Renal pelvis (tissue), 4 donors: ENCODE data around the gene FUT9. TPM values are rescaled to one million over a fixed set of nuclear protein-coding genes. Genes with fewer than 3 reads are reported as not detected.

Experiments used
- DNase-seq: peaks from one replicate; pipeline ENCODE4 v3.0.0-alpha.2; 2013
- polyA plus RNA-seq, 3 donors: library from polyadenylated mRNA; unstranded; fragments of 120-200 nt; gene quantifications; one replicate each; pipeline ENCODE4 v1.2.1, GENCODE V29; 2013; ENCODE audit not compliant: insufficient read length in 3 of 3

FUT9 gene
- polyA plus RNA-seq, 3 donors = 4.1 to 6.4 (median 5.7) TPM

GRCh38 chr6:96059586-96059985, 43.8 kb downstream of the FUT9 start:
- no peak for DNase-seq

DNA sequence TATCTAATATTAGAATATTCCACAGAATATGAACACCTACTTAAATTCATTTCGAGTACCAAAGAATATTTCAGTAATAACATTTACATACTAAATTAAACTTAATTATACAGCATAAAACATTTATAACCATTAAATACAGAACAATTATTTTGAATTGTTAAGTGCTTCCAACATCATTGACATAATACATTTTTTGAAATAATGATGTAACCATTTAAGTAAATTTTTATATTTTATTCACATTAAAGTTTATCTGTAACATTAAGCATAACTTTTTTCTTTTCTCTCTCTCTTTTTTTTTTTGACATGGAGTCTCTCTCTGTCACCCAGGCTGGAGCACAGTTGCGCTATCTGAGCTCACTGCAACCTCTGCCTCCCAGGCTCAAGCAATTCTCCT, 44.5 kb downstream of the FUT9 start:
- DNase-seq = no peak

DNA sequence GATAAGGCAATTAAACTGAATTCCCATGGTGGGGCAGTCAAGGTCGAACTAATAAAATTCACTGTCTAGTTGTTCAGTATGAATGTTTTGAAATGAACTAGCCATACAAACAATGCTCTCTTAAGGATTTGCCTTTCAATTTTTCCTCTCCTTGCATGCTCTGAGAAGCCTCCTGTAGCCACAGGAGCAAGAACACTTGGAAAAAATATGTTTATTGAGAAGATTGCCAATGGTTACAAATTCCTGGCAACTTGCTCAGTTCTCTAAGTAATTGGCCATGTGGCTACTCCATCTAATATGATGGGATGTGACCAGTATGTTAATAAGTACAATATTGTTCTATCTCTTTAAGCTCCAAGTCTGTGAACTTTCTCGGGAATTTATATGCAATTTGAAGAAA, 49.4 kb downstream of the FUT9 start:
- DNase-seq = no peak

DNA sequence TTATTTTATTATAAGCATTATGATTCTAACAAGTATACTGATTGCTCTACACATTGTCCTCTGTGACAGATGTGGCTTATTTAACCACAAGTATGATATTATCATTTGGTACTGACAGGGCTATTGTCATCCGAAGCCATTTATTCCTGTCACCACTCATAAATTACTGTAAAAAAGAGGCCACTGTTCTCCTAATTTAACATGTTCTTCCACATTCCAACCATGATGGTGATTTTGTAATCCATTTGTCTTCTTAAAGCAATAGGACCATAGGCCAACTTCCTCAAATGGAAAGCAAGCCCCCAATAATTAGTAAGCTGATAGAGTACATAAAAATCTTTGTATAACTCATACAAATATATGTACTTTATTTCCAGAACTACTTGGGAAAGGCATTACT, 50.6 kb downstream of the FUT9 start:
- DNase-seq = no peak

GRCh38 chr6:96073555-96073954, 57.8 kb downstream of the FUT9 start:
- no peak for DNase-seq

DNA sequence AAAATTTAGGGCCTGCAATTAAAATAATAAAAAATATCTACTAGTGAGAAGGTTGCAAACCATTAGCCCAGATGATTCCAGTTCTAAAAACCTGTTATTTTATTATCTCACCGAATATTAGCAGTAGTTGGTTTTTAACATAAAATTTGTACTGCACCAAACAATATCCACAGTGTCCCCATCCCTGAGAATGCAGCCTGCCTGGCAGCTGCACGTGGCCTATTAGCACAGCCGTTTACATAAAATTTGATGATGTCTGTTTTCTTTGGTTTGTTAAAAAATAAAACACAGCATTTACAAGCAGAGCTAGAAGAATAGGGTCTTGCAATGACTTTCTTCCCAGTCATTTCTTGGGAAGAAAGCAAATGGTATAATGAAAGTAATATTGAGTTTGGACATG, 58.2 kb downstream of the FUT9 start:
- no peak for DNase-seq

- DNase-seq = no peak
Measured at GRCh38 chr6:96075826-96076225, 60.1 kb downstream of the FUT9 start.

DNA sequence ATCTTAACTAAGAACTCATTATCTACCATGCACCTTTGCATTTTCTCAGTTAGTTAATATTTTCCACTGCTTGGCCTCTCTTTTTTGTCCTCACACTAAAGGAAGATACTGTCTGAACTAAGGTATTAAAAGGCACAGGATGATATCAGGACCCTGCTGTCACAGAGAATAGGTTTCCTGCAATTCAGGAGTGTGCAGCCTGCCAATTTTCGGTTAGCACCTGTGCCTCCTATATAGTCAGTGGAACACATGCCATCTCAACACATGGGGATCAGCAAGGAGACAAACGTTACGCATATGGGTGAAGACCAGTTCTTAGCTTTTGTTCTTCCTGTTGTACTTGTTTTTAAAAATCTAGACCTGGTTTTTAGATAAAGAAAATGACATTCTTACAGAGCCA, 71.0 kb downstream of the FUT9 start:
- no peak for DNase-seq

GRCh38 chr6:96089173-96089572, 73.4 kb downstream of the FUT9 start:
- DNase-seq = no peak

DNA sequence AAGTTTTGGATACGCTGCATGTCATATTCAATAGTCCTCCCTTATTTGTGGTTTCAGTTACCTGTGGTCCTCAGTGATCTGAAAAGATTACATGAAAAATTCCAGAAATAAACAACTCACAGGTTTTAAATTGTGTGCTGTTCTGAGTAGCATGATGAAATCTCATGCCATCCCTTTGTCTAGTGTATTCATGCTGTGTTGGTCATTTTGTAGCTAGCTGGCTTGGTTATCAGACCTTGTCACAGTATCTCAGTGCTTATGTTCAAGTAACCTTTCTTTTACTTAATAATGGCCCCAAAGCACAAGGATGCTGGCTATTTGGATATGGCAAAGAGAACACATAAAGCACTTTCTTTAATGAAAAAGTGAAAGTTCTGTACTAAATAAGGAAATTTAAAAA, 78.3 kb downstream of the FUT9 start:
- no peak for DNase-seq

DNA sequence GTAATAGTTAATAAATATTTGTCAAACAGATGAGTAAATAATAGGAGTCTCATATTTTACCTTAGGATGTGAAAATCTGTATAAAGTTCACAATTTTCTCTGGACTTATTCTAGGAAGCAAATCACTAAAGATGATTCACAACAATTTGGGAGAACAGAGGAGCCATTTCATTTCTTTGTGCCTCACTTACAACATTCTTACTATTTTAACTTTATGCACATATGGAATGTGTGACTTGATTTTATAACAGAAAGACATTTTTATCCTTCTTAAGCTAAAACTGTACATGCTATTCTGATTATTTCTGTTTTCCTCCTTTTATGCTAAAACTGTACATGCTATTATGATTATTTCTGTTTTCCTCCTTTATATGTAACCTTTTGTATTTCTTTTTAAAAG, 83.3 kb downstream of the FUT9 start:
- no peak for DNase-seq

- no peak for DNase-seq
Measured at GRCh38 chr6:96101564-96101963, 85.8 kb downstream of the FUT9 start.

DNA sequence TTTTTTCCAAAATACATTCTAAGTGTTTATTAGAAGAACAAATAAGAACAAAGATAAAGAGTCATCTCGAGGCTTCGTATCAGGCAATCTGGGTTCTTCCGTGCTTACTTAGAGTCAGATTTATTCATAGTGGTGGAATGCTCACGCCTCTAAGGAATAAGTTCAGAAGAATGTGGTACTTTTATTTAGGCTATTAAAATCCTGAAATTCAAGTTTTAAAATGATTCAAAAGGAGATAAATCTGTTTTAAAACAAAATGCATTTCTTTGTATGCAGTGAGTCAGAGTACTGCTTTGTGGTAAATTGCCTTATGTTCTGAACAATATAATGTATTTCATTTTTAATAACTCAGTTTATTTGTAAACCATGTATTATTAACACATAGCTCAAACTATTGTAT, 89.1 kb downstream of the FUT9 start:
- no peak for DNase-seq

- no peak for DNase-seq
Measured at GRCh38 chr6:96110878-96111277, 95.1 kb downstream of the FUT9 start.

DNA sequence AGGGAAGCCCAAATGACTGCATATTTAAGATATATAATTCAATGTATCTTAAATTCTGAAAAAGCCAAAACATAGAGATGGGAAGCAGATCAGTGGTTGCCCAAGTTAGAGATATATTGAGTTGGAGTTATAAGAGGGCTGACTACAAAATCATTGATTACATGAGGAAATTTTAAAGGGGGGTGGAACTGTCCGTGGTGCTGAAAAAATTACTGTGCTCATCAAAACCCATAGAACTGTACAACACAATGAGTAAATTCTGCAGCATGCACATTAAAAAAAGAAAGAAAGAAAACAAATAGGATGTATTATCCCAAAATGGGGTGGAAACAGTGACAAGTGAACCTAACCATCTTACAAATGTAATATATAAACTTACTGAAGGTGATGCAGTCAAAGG, 100.9 kb downstream of the FUT9 start:
- DNase-seq = peak; percentile 7

- no peak for DNase-seq
Measured at GRCh38 chr6:96124778-96125177, 109.0 kb downstream of the FUT9 start.

DNA sequence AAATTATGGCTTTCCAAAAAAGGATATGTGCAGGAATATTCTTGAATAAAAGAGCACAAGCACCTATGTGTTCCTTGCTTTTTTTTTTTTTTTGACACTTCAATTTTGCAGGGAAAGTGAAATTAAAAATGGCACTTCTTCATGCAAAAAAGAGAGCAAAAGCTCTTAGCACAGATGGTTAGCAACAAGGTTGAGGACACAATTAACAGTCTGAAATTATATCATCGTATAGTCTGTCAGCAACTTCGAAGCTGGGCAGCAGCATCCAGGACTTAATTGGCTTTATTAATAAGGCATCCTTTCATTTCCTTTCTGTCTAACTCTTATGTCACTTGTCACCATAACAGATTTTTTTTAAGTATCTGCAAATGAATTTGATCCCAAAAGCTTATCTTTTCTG, 122.6 kb downstream of the FUT9 start:
- DNase-seq = no peak

- DNase-seq = no peak
Measured at GRCh38 chr6:96142142-96142541, 126.4 kb downstream of the FUT9 start.

GRCh38 chr6:96150431-96150830, 134.7 kb downstream of the FUT9 start:
- no peak for DNase-seq

GRCh38 chr6:96151707-96152106, 135.9 kb downstream of the FUT9 start:
- DNase-seq = no peak

- DNase-seq = no peak
Measured at GRCh38 chr6:96152114-96152708, 136.4 kb downstream of the FUT9 start.

DNA sequence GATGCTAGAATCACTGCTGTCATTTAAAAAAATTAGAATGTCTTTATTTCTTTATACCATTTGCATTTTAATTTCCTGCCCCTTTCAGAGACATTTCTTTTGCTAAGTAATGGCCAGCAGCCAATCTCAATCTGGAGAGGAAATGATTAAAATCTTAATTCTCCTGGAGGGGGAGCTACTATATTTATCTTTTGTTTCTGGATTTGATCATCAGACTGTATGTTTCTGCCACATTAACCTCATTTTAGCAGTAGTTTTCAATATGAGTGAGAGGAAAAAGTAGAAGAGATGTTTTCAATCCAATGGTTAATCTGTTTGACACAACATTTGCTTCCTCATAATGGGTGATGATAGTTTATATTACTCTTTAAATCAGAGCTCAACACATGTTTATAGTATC, 138.0 kb downstream of the FUT9 start:
- DNase-seq = no peak

- no peak for DNase-seq
Measured at GRCh38 chr6:96156425-96156824, 140.7 kb downstream of the FUT9 start.

DNA sequence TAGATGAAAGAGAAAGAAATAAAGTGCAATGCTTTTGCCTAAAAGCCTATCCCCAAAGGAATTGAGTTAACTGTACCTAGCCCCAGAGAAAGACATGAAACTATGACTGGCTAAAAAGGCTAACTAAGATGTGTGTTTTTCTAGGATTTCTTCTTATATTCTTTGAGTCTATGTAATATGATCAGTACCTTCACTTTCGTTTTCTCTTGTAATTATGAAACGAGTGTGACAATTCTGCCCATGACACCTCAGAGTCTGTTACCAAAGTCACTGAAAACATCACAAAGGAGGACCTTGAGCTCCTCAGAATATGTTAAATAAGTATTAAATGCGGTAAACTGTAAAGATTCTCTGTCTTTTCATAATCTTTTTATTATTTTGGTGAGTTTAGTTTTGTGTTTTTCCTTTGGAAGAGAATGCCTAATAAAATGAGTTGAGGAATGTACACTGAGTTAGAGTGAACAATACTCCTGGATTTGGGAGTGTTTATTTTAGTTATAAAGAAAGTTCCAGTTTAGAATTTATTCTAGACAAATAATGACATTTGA, 141.3 kb downstream of the FUT9 start:
- DNase-seq = no peak

DNA sequence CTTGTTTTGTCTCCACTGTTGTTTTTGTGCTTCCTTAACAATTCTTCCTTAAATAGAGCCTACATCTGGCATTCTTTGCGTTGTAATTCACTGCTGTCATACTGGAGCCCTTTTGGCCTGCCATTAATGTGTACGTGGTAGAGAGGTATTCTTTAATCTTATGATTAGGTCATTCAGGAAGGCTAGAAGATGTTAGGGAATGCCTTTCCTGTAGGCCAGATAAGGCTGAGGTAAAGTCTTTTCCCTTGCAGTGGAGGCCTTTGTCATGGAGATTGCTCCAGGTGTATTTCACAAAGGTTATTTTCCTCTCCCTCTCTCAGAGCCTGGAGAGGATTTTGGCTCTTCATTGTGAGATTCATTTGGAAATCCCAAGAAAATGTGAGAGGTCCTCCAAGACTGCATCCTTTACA, 146.9 kb downstream of the FUT9 start:
- DNase-seq = no peak
